OCI-LY1 (cell line): ENCODE data around the gene TXNL4A.

Source experiments
- H2AFZ ChIP-seq: fragments of 200-600 bp; sonication (generic), shearing (Covaris generic); 2 replicates; pipeline ENCODE4 v1.6.0; 2014; ENCODE audit warnings: antibody characterized with exemption, mild to moderate bottlenecking, low read length
- H3F3A ChIP-seq: fragments of 200-600 bp; sonication (generic), shearing (Covaris generic); 2 replicates; pipeline ENCODE4 v1.6.0; 2014; ENCODE audit warnings: mild to moderate bottlenecking, antibody characterized with exemption, low read length, moderate library complexity; ENCODE audit not compliant: insufficient read depth
- H3K27ac ChIP-seq: fragments of 200-600 bp; sonication (generic); 2 replicates; pipeline ENCODE4 v1.5.1; 2014; ENCODE audit warnings: low read length, mixed run types, mild to moderate bottlenecking, low read depth; ENCODE audit not compliant: poor library complexity, severe bottlenecking
- H3K27me3 ChIP-seq: fragments of 200-600 bp; sonication (generic); 2 replicates; pipeline ENCODE4 v1.6.0; 2014; ENCODE audit warnings: antibody characterized with exemption, mild to moderate bottlenecking, low read length, moderate library complexity; ENCODE audit not compliant: insufficient read depth
- H3K36me3 ChIP-seq: fragments of 200-600 bp; sonication (generic); 2 replicates; pipeline ENCODE4 v1.6.1; 2014; ENCODE audit warnings: mild to moderate bottlenecking, antibody characterized with exemption, low read length, moderate library complexity, mixed read lengths; ENCODE audit not compliant: insufficient read depth
- H3K4me1 ChIP-seq: fragments of 200-600 bp; sonication (generic); 2 replicates; pipeline ENCODE4 v1.5.1; 2014; ENCODE audit warnings: mild to moderate bottlenecking, low read length, moderate library complexity; ENCODE audit not compliant: insufficient read depth, severe bottlenecking
- H3K4me2 ChIP-seq: fragments of 200-600 bp; sonication (generic), shearing (Covaris generic); 2 replicates; pipeline ENCODE4 v1.6.1; 2014; ENCODE audit warnings: low read length
- H3K4me3 ChIP-seq: fragments of 200-600 bp; sonication (generic); 2 replicates; pipeline ENCODE4 v1.5.1; 2014; ENCODE audit warnings: low read length, low read depth, mild to moderate bottlenecking, mixed read lengths; ENCODE audit not compliant: poor library complexity, severe bottlenecking
- H3K79me2 ChIP-seq: fragments of 200-600 bp; shearing (Covaris generic); 2 replicates; pipeline ENCODE4 v1.6.1; 2016; ENCODE audit warnings: mixed run types, low read length, mixed read lengths; ENCODE audit not compliant: insufficient read depth
- H3K9ac ChIP-seq: fragments of 200-600 bp; sonication (generic), shearing (Covaris generic); 2 replicates; pipeline ENCODE4 v1.6.1; 2014; ENCODE audit warnings: mild to moderate bottlenecking, low read length, mixed read lengths
- H3K9me2 ChIP-seq: fragments of 200-600 bp; sonication (generic), shearing (Covaris generic); 2 replicates; pipeline ENCODE4 v1.6.1; 2014; ENCODE audit warnings: low read depth, mild to moderate bottlenecking, low read length, mixed read lengths
- H3K9me3 ChIP-seq: fragments of 200-600 bp; shearing (Covaris generic); 2 replicates; pipeline ENCODE4 v1.6.1; 2014; ENCODE audit warnings: low read length, mixed read lengths
- H4K20me1 ChIP-seq: fragments of 200-600 bp; sonication (generic), shearing (Covaris generic); 2 replicates; pipeline ENCODE4 v1.6.0; 2016; ENCODE audit warnings: mild to moderate bottlenecking, low read length; ENCODE audit not compliant: insufficient read depth
- CTCF ChIP-seq: fragments of 200-600 bp; sonication (generic), shearing (Covaris generic); IDR thresholded peaks from 2 replicates; pipeline ENCODE4 v1.5.1; 2017; ENCODE audit warnings: mild to moderate bottlenecking, antibody characterized with exemption, low read length, moderate library complexity, mixed read lengths
- EZH2 ChIP-seq: fragments of 200-600 bp; sonication (generic), shearing (Covaris generic); IDR thresholded peaks from 2 replicates; pipeline ENCODE4 v1.8.0; 2017; ENCODE audit warnings: borderline replicate concordance, mixed run types, mild to moderate bottlenecking, antibody characterized with exemption, low read length, moderate library complexity, mixed read lengths

The TXNL4A gene

DNA sequence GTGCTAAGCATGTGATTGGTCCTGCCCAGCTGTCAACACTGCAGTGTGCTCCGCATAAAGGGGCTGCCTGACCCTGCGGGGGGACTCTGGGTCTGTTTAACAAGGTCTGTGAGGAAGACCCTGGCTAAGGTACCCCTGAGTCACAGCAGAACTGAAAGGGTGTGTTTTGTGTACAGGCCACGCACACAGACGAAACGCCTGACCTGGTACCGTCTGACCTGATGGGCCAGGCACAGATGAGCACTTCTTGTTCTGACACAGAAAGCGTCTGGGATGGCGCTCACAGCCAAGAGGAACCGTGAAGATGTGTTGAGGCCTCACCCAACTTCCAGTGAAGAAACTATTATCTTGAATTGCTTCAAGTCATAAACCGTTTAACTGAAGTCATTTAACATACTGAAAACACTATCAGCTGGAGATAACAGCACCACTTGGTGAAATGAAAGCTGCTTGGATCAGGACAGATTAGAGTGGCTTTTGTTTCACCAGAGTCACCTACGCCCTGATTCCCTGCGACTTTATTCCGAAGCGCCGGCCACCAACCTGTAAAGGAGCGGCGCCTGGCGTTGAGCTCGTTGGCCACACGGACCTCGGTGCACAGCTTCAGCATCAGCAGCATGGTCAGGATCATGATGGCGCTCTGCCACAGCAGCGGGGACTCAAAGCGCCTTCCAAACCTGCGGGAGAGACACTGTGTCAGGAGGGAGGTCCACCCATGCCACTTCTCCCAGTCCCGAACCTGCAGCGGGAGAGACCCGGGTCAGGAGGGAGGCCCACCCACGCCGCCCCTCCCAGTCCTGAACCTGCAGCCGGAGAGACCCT is 45.4 kb downstream of the TXNL4A start:
- TF ChIP-seq CTCF (no peak), EZH2 (no peak)
- H4K20me1 ChIP-seq: no peaks in the 10 kb centered on the region
- peaks cover 45% of the 10 kb centered on the region for H3K36me3 ChIP-seq
- H3K4me3 ChIP-seq: no peak overlapping the region
- H3K27ac ChIP-seq: no peak overlapping the region
- H2AFZ ChIP-seq: no peak overlapping the region
- H3K79me2 ChIP-seq: no peaks in the 10 kb centered on the region
- peaks cover 23% of the 10 kb centered on the region for H3K4me1 ChIP-seq
- H3K9me3 ChIP-seq: no peaks in the 10 kb centered on the region
- H3K27me3 ChIP-seq: no peaks in the 10 kb centered on the region
- H3F3A ChIP-seq: no peaks in the 10 kb centered on the region
- no peaks in the 10 kb centered on the region for H3K9me2 ChIP-seq
- no peak overlapping the region for H3K4me2 ChIP-seq
- no peak overlapping the region for H3K9ac ChIP-seq

DNA sequence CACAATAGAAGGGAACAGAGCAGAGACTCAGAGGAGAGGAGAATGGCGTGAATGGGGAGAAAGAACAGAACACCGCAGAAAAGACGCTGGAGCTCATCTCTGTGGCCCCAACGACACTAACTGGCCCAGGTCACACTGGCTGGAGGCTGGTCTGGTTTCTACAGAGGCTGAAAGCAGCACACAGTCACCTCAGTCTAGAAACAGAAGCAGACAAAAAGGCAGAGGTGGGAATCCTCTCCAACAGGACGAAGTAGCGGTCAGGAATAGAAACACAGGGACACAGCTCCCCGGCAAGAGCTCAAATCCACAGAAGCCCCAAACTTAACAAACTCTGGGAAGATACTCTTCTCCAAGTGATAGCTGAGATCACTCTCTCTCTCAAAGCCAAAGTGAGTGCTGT is 46.2 kb downstream of the TXNL4A start:
- Histone ChIP-seq H3K9me2 (no peaks in the 10 kb centered on the region), H3K4me3 (no peak overlapping the region), H3K27ac (no peak overlapping the region), H3F3A (no peaks in the 10 kb centered on the region), H2AFZ (no peak overlapping the region), H3K4me1 (peaks cover 18% of the 10 kb centered on the region), H3K27me3 (no peaks in the 10 kb centered on the region), H4K20me1 (no peaks in the 10 kb centered on the region), H3K9me3 (no peaks in the 10 kb centered on the region), H3K9ac (no peak overlapping the region), H3K36me3 (peaks cover 47% of the 10 kb centered on the region), H3K4me2 (no peak overlapping the region), H3K79me2 (no peaks in the 10 kb centered on the region)
- TF ChIP-seq EZH2 (no peak), CTCF (no peak)

GRCh38 chr18:79941473-79942119 is 46.8 kb downstream of the TXNL4A start:
- H3K36me3 ChIP-seq: peaks cover 54% of the 10 kb centered on the region
- no peak overlapping the region for H2AFZ ChIP-seq
- H3K79me2 ChIP-seq: no peaks in the 10 kb centered on the region
- no peak overlapping the region for H3K27ac ChIP-seq
- no peak overlapping the region for H3K4me3 ChIP-seq
- no peak overlapping the region for H3K9ac ChIP-seq
- no peaks in the 10 kb centered on the region for H3K9me3 ChIP-seq
- TF ChIP-seq EZH2: no peak
- TF ChIP-seq CTCF: no peak
- H3F3A ChIP-seq: no peaks in the 10 kb centered on the region
- no peaks in the 10 kb centered on the region for H4K20me1 ChIP-seq
- H3K9me2 ChIP-seq: no peaks in the 10 kb centered on the region
- H3K4me1 ChIP-seq: peaks cover 12% of the 10 kb centered on the region
- H3K4me2 ChIP-seq: no peak overlapping the region
- H3K27me3 ChIP-seq: no peaks in the 10 kb centered on the region
